Uterus (tissue), 4 donors: ENCODE measurements around the gene RDM1. TPM values are rescaled to one million over a fixed set of nuclear protein-coding genes. Genes with fewer than 3 reads are reported as not detected.

Source experiments
- DNase-seq, 2 donors: peaks; one replicate each; pipeline ENCODE4 v3.0.0-alpha.2; 2019 to 2020
- H3K27ac ChIP-seq, 2 donors: fragments of 200-600 bp; sonication (generic); 1 replicate in 1 of 2; 2 replicates in 1 of 2; pipeline ENCODE4 v1.5.1; 2016 to 2018
- H3K27me3 ChIP-seq, 2 donors: fragments of 200-600 bp; sonication (generic); one replicate each; pipeline ENCODE4 v1.5.1; 2018 to 2019; ENCODE audit warnings: control low read depth in 1 of 2
- H3K36me3 ChIP-seq, 2 donors: fragments of 200-600 bp; sonication (generic); one replicate each; pipeline ENCODE4 v1.5.1; 2019; ENCODE audit warnings: control low read depth in 1 of 2
- H3K4me1 ChIP-seq, 2 donors: fragments of 200-600 bp; sonication (generic); one replicate each; pipeline ENCODE4 v1.5.1; 2018 to 2019; ENCODE audit warnings: control low read depth in 1 of 2
- H3K4me3 ChIP-seq, 2 donors: fragments of 200-600 bp; sonication (generic); 1 replicate in 1 of 2; 2 replicates in 1 of 2; pipeline ENCODE4 v1.5.1; 2018 to 2019; ENCODE audit warnings: mild to moderate bottlenecking in 1 of 2
- H3K9me3 ChIP-seq, 2 donors: fragments of 200-600 bp; sonication (generic); one replicate each; pipeline ENCODE4 v1.5.1; 2019; ENCODE audit warnings: control low read depth in 1 of 2
- CTCF ChIP-seq, 4 experiments: fragments of 200-600 bp in 2 of 4; fragments of 450-650 bp in 2 of 4; sonication (generic) in 2 of 4; IDR thresholded peaks; one replicate each; pipeline ENCODE4 v1.5.1; 2016 to 2019; ENCODE audit warnings: antibody characterized with exemption in 4 of 4, mild to moderate bottlenecking in 2 of 4, moderate library complexity in 1 of 4
- POLR2A ChIP-seq, 2 donors: fragments of 450-650 bp; IDR thresholded peaks; one replicate each; pipeline ENCODE4 v1.6.1; 2016; ENCODE audit warnings: antibody characterized with exemption in 2 of 2, mild to moderate bottlenecking in 1 of 2, moderate library complexity in 1 of 2
- intact Hi-C: fragments of 100-400 bp; cut with DNase I; formaldehyde crosslinking; loops from one replicate; pipeline ENCODE4 v1.15.1; 2023; ENCODE audit warnings: low total_unique reads
- total RNA-seq, 4 donors: library from RNA; depleted of rRNA in 3 of 4; stranded (reverse); fragments of >200 nt in 3 of 4; gene quantifications; one replicate each; pipeline versions ENCODE4 v1.1.0 to v1.2.4, GENCODE V29; 2014 to 2023
- donor health status: DM: yes; HTN: yes; CAD: no.

The RDM1 gene
- total RNA-seq, 4 donors from 2014 or later = 3.5 TPM; not detected in 3

GRCh38 chr17:35934760-35935159, 4.2 kb upstream of the RDM1 start:
- H3K4me3 ChIP-seq = no peak overlapping the region
- DNase-seq = peak in 1 of 2 donors; percentile 17
- no peaks in the 10 kb centered on the region for H3K9me3 ChIP-seq
- TF ChIP-seq CTCF (IDR thresholded peaks at IDR 0.05) (no peak), POLR2A (IDR thresholded peaks at IDR 0.05) (no peak)
- no peaks in the 10 kb centered on the region for H3K36me3 ChIP-seq
- no peak overlapping the region for H3K27ac ChIP-seq
- intact Hi-C loops = no loop called here
- H3K27me3 ChIP-seq = no peaks in the 10 kb centered on the region
- peaks cover 0 to 6% of the 10 kb centered on the region in 2 donors for H3K4me1 ChIP-seq

GRCh38 chr17:35932586-35932985, 2.0 kb upstream of the RDM1 start:
- Histone ChIP-seq H3K27me3 (no peaks in the 10 kb centered on the region), H3K9me3 (no peaks in the 10 kb centered on the region), H3K36me3 (no peaks in the 10 kb centered on the region), H3K27ac (no peak overlapping the region), H3K4me3 (no peak overlapping the region), H3K4me1 (peaks cover 0 to 6% of the 10 kb centered on the region in 2 donors)
- intact Hi-C loops = no loop called here
- TF ChIP-seq CTCF (IDR thresholded peaks at IDR 0.05) (no peak), POLR2A (IDR thresholded peaks at IDR 0.05) (no peak)
- DNase-seq = no peak

- H3K36me3 ChIP-seq = no peaks in the 10 kb centered on the region
- no peaks in the 10 kb centered on the region for H3K9me3 ChIP-seq
- DNase-seq = peak in 1 of 2 donors; percentile 17
- peaks cover 0 to 6% of the 10 kb centered on the region in 2 donors for H3K4me1 ChIP-seq
- H3K27me3 ChIP-seq = no peaks in the 10 kb centered on the region
- H3K27ac ChIP-seq = no peak overlapping the region
- TF ChIP-seq CTCF (IDR thresholded peaks at IDR 0.05) = no peak
- no peak for TF ChIP-seq POLR2A (IDR thresholded peaks at IDR 0.05)
- no peak overlapping the region for H3K4me3 ChIP-seq
- intact Hi-C loops = no loop called here
These were observed 1.3 kb upstream of the RDM1 start for GRCh38 chr17:35931794-35932425.

GRCh38 chr17:35927714-35928113, 2.9 kb downstream of the RDM1 start:
- H3K4me3 ChIP-seq = no peak overlapping the region
- H3K4me1 ChIP-seq = peaks cover 0 to 6% of the 10 kb centered on the region in 2 donors
- intact Hi-C loops = no loop called here
- no peaks in the 10 kb centered on the region for H3K36me3 ChIP-seq
- TF ChIP-seq POLR2A (IDR thresholded peaks at IDR 0.05) (no peak), CTCF (IDR thresholded peaks at IDR 0.05) (no peak)
- no peaks in the 10 kb centered on the region for H3K27me3 ChIP-seq
- no peak for DNase-seq
- no peak overlapping the region for H3K27ac ChIP-seq
- H3K9me3 ChIP-seq = no peaks in the 10 kb centered on the region

DNA sequence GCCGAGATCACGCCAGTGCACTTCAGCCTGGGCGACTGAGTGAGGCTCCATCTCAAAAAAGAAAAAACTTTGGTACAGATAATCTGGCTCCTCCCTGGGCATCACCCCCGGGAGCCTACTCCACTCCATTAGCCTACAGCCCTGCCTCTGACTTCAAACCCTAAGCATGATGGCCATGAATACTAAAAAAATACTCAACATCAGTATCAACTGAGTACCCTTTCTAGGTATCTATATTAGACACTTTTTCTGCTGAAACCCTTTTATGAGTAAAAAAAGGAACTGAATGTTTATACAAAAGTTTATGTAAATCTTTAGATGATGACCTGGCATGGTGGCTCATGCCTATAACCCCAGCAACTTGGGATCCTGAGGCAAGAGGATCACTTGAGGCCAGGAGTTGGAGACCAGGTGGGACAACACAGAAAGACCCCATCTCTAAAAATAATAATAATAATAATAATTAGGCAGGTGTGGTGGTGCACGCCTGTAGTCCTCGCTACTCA, 6.9 kb downstream of the RDM1 start:
- no peaks in the 10 kb centered on the region for H3K27me3 ChIP-seq
- H3K27ac ChIP-seq = no peak overlapping the region
- intact Hi-C loops = no loop called here
- no peaks in the 10 kb centered on the region for H3K36me3 ChIP-seq
- DNase-seq = no peak
- H3K4me3 ChIP-seq = no peak overlapping the region
- TF ChIP-seq CTCF (IDR thresholded peaks at IDR 0.05) (no peak), POLR2A (IDR thresholded peaks at IDR 0.05) (no peak)
- H3K9me3 ChIP-seq = no peaks in the 10 kb centered on the region
- H3K4me1 ChIP-seq = no peaks in the 10 kb centered on the region
